Measurements from ENCODE around the gene KRT40.

The KRT40 gene

GRCh38 chr17:40950176-40950575 is 34.0 kb downstream of the KRT40 start:
- DNase-seq, result no peak

GRCh38 chr17:40949418-40949817 is 34.7 kb downstream of the KRT40 start:
- no peak for DNase-seq

GRCh38 chr17:40947929-40948328 is 36.2 kb downstream of the KRT40 start:
- DNase-seq, result no peak

- no peak for DNase-seq
Observed at GRCh38 chr17:40945414-40945813, 38.7 kb downstream of the KRT40 start.

- no peak for DNase-seq
Observed at GRCh38 chr17:40944531-40944930, 39.6 kb downstream of the KRT40 start.

GRCh38 chr17:40942553-40942952 is 41.6 kb downstream of the KRT40 start:
- DNase-seq, result no peak

GRCh38 chr17:40940266-40940665 is 43.9 kb downstream of the KRT40 start:
- DNase-seq, result no peak

- DNase-seq, result no peak
Observed at GRCh38 chr17:40938981-40939380, 45.1 kb downstream of the KRT40 start.

- no peak for DNase-seq
Observed at GRCh38 chr17:40937384-40937819, 46.7 kb downstream of the KRT40 start, which contains the start of gene KRT23. Gene KRT23 (minus strand): TSS chr17:40937646. CDS start chr17:40936603, 1,043 bp downstream.

- no peak for DNase-seq
Observed at GRCh38 chr17:40936976-40937375, 47.1 kb downstream of the KRT40 start.

GRCh38 chr17:40936437-40936971 is 47.6 kb downstream of the KRT40 start:
- DNase-seq, result no peak

- no peak for DNase-seq
Observed at GRCh38 chr17:40935624-40936023, 48.5 kb downstream of the KRT40 start.

- no peak for DNase-seq
Observed at GRCh38 chr17:40932608-40933007, 51.5 kb downstream of the KRT40 start.

GRCh38 chr17:40931311-40931710 is 52.8 kb downstream of the KRT40 start:
- no peak for DNase-seq
